Activated T-helper 17 cell treated with anti-CD3 and anti-CD28 coated beads, Interleukin-2, amount 50 U/mL, for 72 hours (primary cell): Measurements from ENCODE around the gene SCOC. TPM values are rescaled to one million over a fixed set of nuclear protein-coding genes. Genes with fewer than 3 reads are reported as not detected.
A peak's percentile ranks its signal among the peaks of the same experiment; 100 is the strongest.
"Not testable (repeated sequence)": the region's sequence is repeated elsewhere in the genome, so short reads cannot be mapped to it uniquely, and the experiment has no call there.

Source experiments
- ATAC-seq: fragments of 150-1000 bp; cut with Tn5 transposase; replicated peaks from 2 replicates; pipeline ENCODE4 v1.10.0; 2021; ENCODE audit warnings: mild to moderate bottlenecking, moderate library complexity
- H3K27ac Mint-ChIP-seq: one replicate; pipeline ENCODE4 v1.8.0; 2022; ENCODE audit warnings: mixed read lengths
- H3K27me3 Mint-ChIP-seq: one replicate; pipeline ENCODE4 v1.8.0; 2022; ENCODE audit warnings: mixed read lengths
- H3K36me3 Mint-ChIP-seq: one replicate; pipeline ENCODE4 v1.8.0; 2022; ENCODE audit warnings: low read depth, mild to moderate bottlenecking, mixed read lengths
- H3K4me1 Mint-ChIP-seq: one replicate; pipeline ENCODE4 v1.8.0; 2022; ENCODE audit warnings: mixed read lengths
- H3K4me3 Mint-ChIP-seq: one replicate; pipeline ENCODE4 v1.8.0; 2022; ENCODE audit warnings: mild to moderate bottlenecking, mixed read lengths
- H3K9me3 Mint-ChIP-seq: one replicate; pipeline ENCODE4 v1.8.0; 2022; ENCODE audit warnings: mixed read lengths
- total RNA-seq, 2 donors: library from RNA; stranded (reverse); gene quantifications; one replicate each; pipeline ENCODE4 v1.2.3, GENCODE V29; 2022

SCOC gene
- total RNA-seq, 2 donors from 2014 or later = 28.5 to 35.7 TPM

GRCh38 chr4:140388015-140388414, 14.6 kb downstream of the SCOC start:
- Mint-ChIP-seq H3K4me3 (no peak overlapping the region), H3K9me3 (no peaks in the 10 kb centered on the region), H3K4me1 (no peaks in the 10 kb centered on the region), H3K27ac (no peak overlapping the region), H3K36me3 (no peaks in the 10 kb centered on the region), H3K27me3 (peaks cover 4% of the 10 kb centered on the region)
- ATAC-seq = no peak

- H3K36me3 Mint-ChIP-seq = no peaks in the 10 kb centered on the region
- no peaks in the 10 kb centered on the region for H3K4me1 Mint-ChIP-seq
- H3K27ac Mint-ChIP-seq = no peak overlapping the region
- no peaks in the 10 kb centered on the region for H3K9me3 Mint-ChIP-seq
- H3K4me3 Mint-ChIP-seq = no peak overlapping the region
- no peak for ATAC-seq
- H3K27me3 Mint-ChIP-seq = peaks cover 19% of the 10 kb centered on the region
Observed at GRCh38 chr4:140395668-140396067, 22.2 kb downstream of the SCOC start.

GRCh38 chr4:140400111-140400510, 26.7 kb downstream of the SCOC start:
- Mint-ChIP-seq H3K4me1 (no peaks in the 10 kb centered on the region), H3K36me3 (no peaks in the 10 kb centered on the region), H3K27ac (no peak overlapping the region), H3K9me3 (no peaks in the 10 kb centered on the region), H3K4me3 (no peak overlapping the region), H3K27me3 (peaks cover 22% of the 10 kb centered on the region)
- ATAC-seq = no peak

GRCh38 chr4:140406292-140406691, 32.8 kb downstream of the SCOC start:
- no peak overlapping the region for H3K27ac Mint-ChIP-seq
- no peaks in the 10 kb centered on the region for H3K9me3 Mint-ChIP-seq
- H3K4me3 Mint-ChIP-seq = no peak overlapping the region
- no peaks in the 10 kb centered on the region for H3K36me3 Mint-ChIP-seq
- peaks cover 21% of the 10 kb centered on the region for H3K27me3 Mint-ChIP-seq
- H3K4me1 Mint-ChIP-seq = no peaks in the 10 kb centered on the region
- peak; percentile 26 for ATAC-seq

DNA sequence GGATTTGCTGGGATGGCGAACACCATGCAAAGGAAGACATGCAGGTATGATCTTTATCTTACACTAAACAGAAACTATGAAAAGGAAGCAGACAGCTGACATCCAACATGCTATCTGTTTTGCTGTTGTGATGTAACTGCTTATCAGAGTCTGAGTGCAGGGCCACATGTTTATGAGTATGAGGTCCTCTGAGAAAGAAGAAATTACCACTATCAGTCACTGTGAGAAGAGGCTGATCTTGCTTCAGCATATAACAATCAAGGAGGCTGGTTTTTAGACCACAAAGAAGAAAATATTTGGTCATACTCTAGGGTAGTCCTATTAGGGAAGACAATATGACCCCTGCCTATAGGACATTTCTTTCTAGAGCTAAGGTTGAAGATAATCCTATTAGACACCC, 35.5 kb downstream of the SCOC start:
- no peak for ATAC-seq
- H3K36me3 Mint-ChIP-seq = no peaks in the 10 kb centered on the region
- H3K9me3 Mint-ChIP-seq = no peaks in the 10 kb centered on the region
- H3K4me1 Mint-ChIP-seq = no peaks in the 10 kb centered on the region
- peaks cover 26% of the 10 kb centered on the region for H3K27me3 Mint-ChIP-seq
- H3K4me3 Mint-ChIP-seq = no peak overlapping the region
- no peak overlapping the region for H3K27ac Mint-ChIP-seq

- not testable (repeated sequence) for H3K9me3 Mint-ChIP-seq, H3K27ac Mint-ChIP-seq, H3K4me1 Mint-ChIP-seq, ATAC-seq, H3K36me3 Mint-ChIP-seq, H3K4me3 Mint-ChIP-seq
- peaks cover 20% of the 10 kb centered on the region for H3K27me3 Mint-ChIP-seq
Observed at GRCh38 chr4:140413130-140413969, 39.9 kb downstream of the SCOC start.

GRCh38 chr4:140423106-140423505, 49.7 kb downstream of the SCOC start:
- Mint-ChIP-seq H3K4me1 (peaks cover 4% of the 10 kb centered on the region), H3K4me3 (no peak overlapping the region), H3K36me3 (no peaks in the 10 kb centered on the region), H3K27me3 (peaks cover 38% of the 10 kb centered on the region), H3K27ac (no peak overlapping the region), H3K9me3 (no peaks in the 10 kb centered on the region)
- no peak for ATAC-seq

DNA sequence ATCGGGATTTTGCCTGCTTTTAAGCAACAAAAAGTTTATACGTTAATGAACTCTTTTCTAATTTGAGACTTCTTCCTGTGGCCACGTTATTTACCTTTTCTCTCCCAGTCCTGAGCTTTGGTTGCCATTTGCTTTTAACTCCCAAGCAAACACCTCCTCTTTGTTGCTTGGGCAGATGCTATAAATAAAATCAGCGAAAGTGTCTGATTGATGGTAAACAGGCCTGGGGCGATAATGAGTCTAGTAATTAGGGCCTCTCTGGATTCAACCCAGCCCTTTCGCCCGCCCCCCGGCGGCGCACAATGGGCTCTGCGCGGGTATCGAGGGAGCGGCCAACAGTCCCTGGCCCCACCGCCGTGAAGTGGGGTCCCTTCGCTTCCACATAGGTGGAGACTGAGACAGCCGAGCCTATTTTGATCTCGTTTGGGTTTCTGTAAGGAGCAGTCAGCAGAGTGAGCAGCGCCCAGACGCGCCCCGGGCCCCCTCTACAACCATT, 53.2 kb downstream of the SCOC start:
- no peaks in the 10 kb centered on the region for H3K9me3 Mint-ChIP-seq
- no peaks in the 10 kb centered on the region for H3K36me3 Mint-ChIP-seq
- H3K27me3 Mint-ChIP-seq = peaks cover 51% of the 10 kb centered on the region
- ATAC-seq = no peak
- H3K4me1 Mint-ChIP-seq = peaks cover 4% of the 10 kb centered on the region
- peak overlapping the region; percentile 75 for H3K4me3 Mint-ChIP-seq
- H3K27ac Mint-ChIP-seq = no peak overlapping the region

DNA sequence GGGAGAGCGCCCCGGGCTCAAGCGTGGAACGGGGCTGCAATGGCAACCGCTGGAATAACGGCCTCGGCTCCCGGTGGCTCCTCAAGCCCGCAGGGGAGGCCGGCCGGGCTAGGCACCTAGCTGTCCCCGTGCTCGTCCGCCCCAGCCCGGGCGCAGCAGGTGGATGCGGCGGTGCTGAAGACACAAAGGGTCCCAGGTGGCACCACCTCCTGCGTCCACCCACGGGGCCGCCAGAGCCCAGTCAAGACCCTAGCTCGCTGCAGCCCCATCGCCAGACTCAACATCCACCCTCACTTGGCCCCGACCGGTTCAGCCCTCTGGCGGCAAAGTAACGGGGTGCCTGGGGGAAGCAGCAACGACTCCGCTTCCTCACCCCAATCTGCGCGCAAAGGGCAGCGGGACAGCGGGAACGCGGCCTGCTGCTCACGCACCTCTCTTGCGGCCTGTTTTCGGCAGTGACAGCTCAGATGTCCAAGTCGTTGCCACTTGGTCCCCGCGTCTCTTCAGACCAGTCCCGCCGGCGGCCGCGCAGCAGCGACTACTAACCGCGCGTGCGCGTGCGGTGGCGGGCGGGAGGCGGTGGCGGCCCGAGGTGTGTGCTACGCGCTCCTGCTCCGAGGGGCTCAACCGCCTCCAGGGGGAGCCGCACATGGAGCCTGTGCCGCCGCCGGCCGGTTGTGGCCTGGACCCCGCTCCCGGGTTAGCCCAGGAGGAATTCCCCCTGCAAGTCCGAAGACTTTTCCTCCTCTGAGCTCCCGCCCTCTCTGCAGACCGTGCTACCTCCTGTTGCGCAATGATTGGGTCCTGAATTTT, 53.9 kb downstream of the SCOC start, which contains the start of gene CLGN:
Gene CLGN (minus strand): TSS at position 543 of the 813 bp plus-strand sequence. CDS start 14,570 bp downstream, outside the sequence.
- peaks cover 51% of the 10 kb centered on the region for H3K27me3 Mint-ChIP-seq
- H3K9me3 Mint-ChIP-seq = no peaks in the 10 kb centered on the region
- H3K4me1 Mint-ChIP-seq = peaks cover 4% of the 10 kb centered on the region
- H3K4me3 Mint-ChIP-seq = peak within 1 kb of the TSS; percentile 75
- ATAC-seq = peak; percentile 70
- H3K27ac Mint-ChIP-seq = no peak within 1 kb of the TSS
- no peaks in the 10 kb centered on the region for H3K36me3 Mint-ChIP-seq

DNA sequence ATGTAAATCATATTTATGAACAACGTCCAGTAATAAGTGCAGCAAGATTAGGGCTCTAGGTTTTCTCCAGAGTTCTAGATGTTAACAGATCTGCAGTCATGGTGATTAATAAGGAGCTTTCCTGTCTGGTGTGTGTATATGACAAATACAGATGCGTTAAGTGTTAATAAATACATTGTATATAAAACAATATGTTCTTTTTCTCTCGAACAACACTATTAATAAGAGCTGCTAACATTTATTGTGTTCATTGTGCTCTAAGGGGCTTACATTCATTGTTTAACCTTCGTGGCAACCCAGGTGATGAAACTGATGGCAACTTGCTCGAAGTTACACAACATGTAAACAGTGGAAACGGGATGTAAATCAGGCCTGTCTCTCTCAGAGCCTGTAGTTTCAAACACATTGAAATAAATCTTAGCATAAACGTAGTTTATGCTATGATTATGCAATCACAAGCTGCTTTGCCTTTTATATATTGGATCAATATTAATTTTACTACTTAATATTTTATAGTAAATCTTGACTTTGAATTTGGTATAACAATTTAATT, 54.5 kb downstream of the SCOC start:
- peaks cover 52% of the 10 kb centered on the region for H3K27me3 Mint-ChIP-seq
- H3K27ac Mint-ChIP-seq = no peak overlapping the region
- no peak for ATAC-seq
- H3K4me3 Mint-ChIP-seq = peak overlapping the region; percentile 75
- H3K4me1 Mint-ChIP-seq = peaks cover 4% of the 10 kb centered on the region
- no peaks in the 10 kb centered on the region for H3K36me3 Mint-ChIP-seq
- no peaks in the 10 kb centered on the region for H3K9me3 Mint-ChIP-seq

Other genes starting within 250 kb of the SCOC start
- gene MAML3, start 219.5 kb upstream of the SCOC start, total RNA-seq = 1 to 10 TPM in 1 of 2 donors, under 1 TPM in 1; 0.98 to 1.3 TPM
- gene CLGN, start 54.0 kb downstream of the SCOC start, total RNA-seq = under 1 TPM; 0.08 to 0.37 TPM
- not detected for gene MGAT4D, start 124.6 kb downstream of the SCOC start, total RNA-seq
- gene ELMOD2, start 150.5 kb downstream of the SCOC start, total RNA-seq = 10 to 100 TPM; 10.7 to 15.1 TPM
- not detected for gene UCP1, start 195.3 kb downstream of the SCOC start, total RNA-seq